Right cardiac atrium (tissue), 5 donors: Measurements from ENCODE around the gene MEI1. TPM values are rescaled to one million over a fixed set of nuclear protein-coding genes. Genes with fewer than 3 reads are reported as not detected.
A peak's percentile ranks its signal among the peaks of the same experiment; 100 is the strongest.

Source experiments
- ATAC-seq, 2 donors: fragments of 200-7000 bp; cut with Tn5 transposase; one replicate each; pipeline versions ENCODE4 v1.8.0 to v1.9.1; 2020; ENCODE audit warnings: moderate library complexity in 2 of 2, mild to moderate bottlenecking in 1 of 2
- DNase-seq, 3 donors: peaks; one replicate each; pipeline ENCODE4 v3.0.0-alpha.2; 2020
- H3K27ac ChIP-seq: one replicate; pipeline ENCODE4 v1.5.1; 2013; ENCODE audit warnings: mild to moderate bottlenecking, low read length, control low read depth, moderate library complexity
- H3K27me3 ChIP-seq: one replicate; pipeline ENCODE4 v1.6.1; 2013; ENCODE audit not compliant: control insufficient read depth, insufficient read depth
- H3K4me1 ChIP-seq: one replicate; pipeline ENCODE4 v1.6.1; 2013; ENCODE audit warnings: low read length; ENCODE audit not compliant: control insufficient read depth, insufficient read depth
- H3K4me3 ChIP-seq: one replicate; pipeline ENCODE4 v1.5.1; 2013; ENCODE audit warnings: low read length, control low read depth
- H3K9me3 ChIP-seq: one replicate; pipeline ENCODE4 v1.6.1; 2013; ENCODE audit warnings: low read length; ENCODE audit not compliant: control insufficient read depth
- WGBS: extraction: QIAGEN DNeasy Blood & Tissue Kit; methylation state at CpG from one replicate; pipeline ENCODE4 v1.1.7; 2013; 5-methylcytosine and 5-hydroxymethylcytosine counted together
- intact Hi-C, 4 donors: fragments of 100-400 bp; cut with DNase I; formaldehyde crosslinking; loops; one replicate each; pipeline versions ENCODE4 v1.11.0 to v1.14.0; 2022 to 2023
- polyA plus RNA-seq: library from polyadenylated mRNA; stranded (reverse); fragments of 200-250 nt; gene quantifications from one replicate; pipeline ENCODE4 v1.2.3, GENCODE V29; 2013
- total RNA-seq, 4 donors: library from RNA; stranded (reverse); fragmentation: NEBNext Ultra II Directional; extraction: Animal tissue kit (Norgen Biotek cat#: 25700); gene quantifications; one replicate each; pipeline ENCODE4 v1.2.1, GENCODE V29; 2021
- donor health status: healthy with polysubstance abuse.
- donor health status: DM: no; HTN: yes; CAD: no.
- donor health status: DM: no; HTN: no; CAD: no.
- donor health status: DM: no; HTN: yes; CAD: no; lungs with severe emphysema.
- donor health status: DM: yes; HTN: yes; CAD: no.

The MEI1 gene
- total and polyA plus RNA-seq, 5 donors: 0.34 to 1.3 (median 0.94) TPM

GRCh38 chr22:41742918-41743317 lies 43.6 kb downstream of the MEI1 start:
- H3K27ac ChIP-seq: no peak overlapping the region
- intact Hi-C loops: loop anchor here in 1 of 4 donors (10.0 kb wide), 1 partner anchor 62 kb away; the partner anchor contains the start of gene CCDC134
- ATAC-seq: no peak
- no peak overlapping the region for H3K4me3 ChIP-seq
- no peaks in the 10 kb centered on the region for H3K27me3 ChIP-seq
- no peaks in the 10 kb centered on the region for H3K4me1 ChIP-seq
- WGBS: 55% methylated on average over 6 of the region's 6 CpGs
- no peak for DNase-seq
- no peaks in the 10 kb centered on the region for H3K9me3 ChIP-seq

GRCh38 chr22:41745968-41746367 lies 46.7 kb downstream of the MEI1 start:
- Histone ChIP-seq H3K9me3 (no peaks in the 10 kb centered on the region), H3K4me3 (no peak overlapping the region), H3K27ac (no peak overlapping the region), H3K4me1 (no peaks in the 10 kb centered on the region), H3K27me3 (no peaks in the 10 kb centered on the region)
- ATAC-seq: no peak
- 64% methylated on average over 3 of the region's 3 CpGs for WGBS
- DNase-seq: no peak
- intact Hi-C loops: loop anchor here (5.0 to 10.0 kb wide), 2 partner anchors 59 to 196 kb away; partner anchors contain the start of gene CCDC134 (in 1 of the 4)

- H3K9me3 ChIP-seq: no peaks in the 10 kb centered on the region
- ATAC-seq (peak; percentile 87 to 91), DNase-seq (peak; percentile 63 to 82 (median 75))
- 6% methylated on average over 3 of the region's 3 CpGs for WGBS
- no peak overlapping the region for H3K4me3 ChIP-seq
- intact Hi-C loops: loop anchor here (5.0 to 10.0 kb wide), 2 partner anchors 58 to 196 kb away; partner anchors contain the start of gene CCDC134 (in 1 of the 4)
- no peaks in the 10 kb centered on the region for H3K27me3 ChIP-seq
- no peak overlapping the region for H3K27ac ChIP-seq
- no peaks in the 10 kb centered on the region for H3K4me1 ChIP-seq
Observed at GRCh38 chr22:41746567-41747400, 47.5 kb downstream of the MEI1 start.

- H3K4me3 ChIP-seq: no peak overlapping the region
- H3K27me3 ChIP-seq: no peaks in the 10 kb centered on the region
- ATAC-seq: no peak
- intact Hi-C loops: no loop called here
- no peak overlapping the region for H3K27ac ChIP-seq
- H3K9me3 ChIP-seq: no peaks in the 10 kb centered on the region
- no peaks in the 10 kb centered on the region for H3K4me1 ChIP-seq
- no peak for DNase-seq
- WGBS: 77% methylated on average over 5 of the region's 5 CpGs
Observed at GRCh38 chr22:41752011-41752970, 53.0 kb downstream of the MEI1 start.

GRCh38 chr22:41753984-41754383 lies 54.7 kb downstream of the MEI1 start:
- no peak overlapping the region for H3K27ac ChIP-seq
- no peak overlapping the region for H3K4me3 ChIP-seq
- no peaks in the 10 kb centered on the region for H3K27me3 ChIP-seq
- intact Hi-C loops: no loop called here
- DNase-seq (no peak), ATAC-seq (no peak)
- no peaks in the 10 kb centered on the region for H3K4me1 ChIP-seq
- WGBS: 48% methylated on average over 2 of the region's 2 CpGs
- no peaks in the 10 kb centered on the region for H3K9me3 ChIP-seq

GRCh38 chr22:41757502-41757901 lies 58.2 kb downstream of the MEI1 start:
- no peaks in the 10 kb centered on the region for H3K9me3 ChIP-seq
- no peak overlapping the region for H3K4me3 ChIP-seq
- H3K27me3 ChIP-seq: no peaks in the 10 kb centered on the region
- DNase-seq (no peak), ATAC-seq (no peak)
- H3K27ac ChIP-seq: no peak overlapping the region
- no peaks in the 10 kb centered on the region for H3K4me1 ChIP-seq
- WGBS: 91% methylated on average over 5 of the region's 5 CpGs
- intact Hi-C loops: no loop called here

- 58% methylated on average over 2 of the region's 2 CpGs for WGBS
Observed at GRCh38 chr22:41758231-41758630, 58.9 kb downstream of the MEI1 start.

GRCh38 chr22:41762980-41763779 lies 63.9 kb downstream of the MEI1 start:
- no peak overlapping the region for H3K27ac ChIP-seq
- 52% methylated on average over 14 of the region's 14 CpGs for WGBS
- no peaks in the 10 kb centered on the region for H3K9me3 ChIP-seq
- H3K4me3 ChIP-seq: no peak overlapping the region
- intact Hi-C loops: no loop called here
- no peaks in the 10 kb centered on the region for H3K27me3 ChIP-seq
- no peaks in the 10 kb centered on the region for H3K4me1 ChIP-seq
- ATAC-seq (no peak), DNase-seq (peak in 1 of 3 donors; percentile 16)

More at GRCh38 chr22:41758231-41758630, 58.9 kb downstream of the MEI1 start:
- H3K9me3 ChIP-seq: no peaks in the 10 kb centered on the region
- no peaks in the 10 kb centered on the region for H3K4me1 ChIP-seq
- ATAC-seq (no peak), DNase-seq (no peak)
- no peak overlapping the region for H3K27ac ChIP-seq
- intact Hi-C loops: no loop called here
- no peaks in the 10 kb centered on the region for H3K27me3 ChIP-seq
- no peak overlapping the region for H3K4me3 ChIP-seq

GRCh38 chr22:41766476-41766875 lies 67.2 kb downstream of the MEI1 start:
- ATAC-seq (no peak), DNase-seq (no peak)
- H3K27ac ChIP-seq: no peak overlapping the region
- WGBS: 54% methylated on average over 5 of the region's 5 CpGs
- no peaks in the 10 kb centered on the region for H3K9me3 ChIP-seq
- no peak overlapping the region for H3K4me3 ChIP-seq
- H3K27me3 ChIP-seq: no peaks in the 10 kb centered on the region
- intact Hi-C loops: no loop called here
- H3K4me1 ChIP-seq: no peaks in the 10 kb centered on the region

GRCh38 chr22:41768430-41768829 lies 69.1 kb downstream of the MEI1 start:
- Histone ChIP-seq H3K4me3 (no peak overlapping the region), H3K9me3 (no peaks in the 10 kb centered on the region), H3K27ac (no peak overlapping the region), H3K4me1 (peaks cover 2% of the 10 kb centered on the region), H3K27me3 (no peaks in the 10 kb centered on the region)
- DNase-seq: no peak
- intact Hi-C loops: no loop called here
- 52% methylated on average over 2 of the region's 2 CpGs for WGBS
- no peak for ATAC-seq
